Gastrocnemius medialis (tissue), 4 donors: ENCODE measurements around the gene GJC2. TPM values are rescaled to one million over a fixed set of nuclear protein-coding genes. Genes with fewer than 3 reads are reported as not detected.

Experiments used
- ATAC-seq, 2 donors: fragments of 150-250 bp; one replicate each; pipeline ENCODE4 v1.9.1; 2016
- DNase-seq, 2 donors: peaks; one replicate each; pipeline ENCODE4 v3.0.0-alpha.2; 2019
- H3K27ac ChIP-seq, 4 donors: fragments of 200-600 bp; sonication (generic); 1 replicate in 1 of 4; 2 replicates in 3 of 4; pipeline ENCODE4 v1.5.1; 2016 to 2018; ENCODE audit warnings: mild to moderate bottlenecking in 2 of 4, moderate library complexity in 1 of 4
- H3K27me3 ChIP-seq, 3 donors: fragments of 200-600 bp; sonication (generic) in 2 of 3; 1 replicate in 1 of 3; 2 replicates in 2 of 3; pipeline versions ENCODE4 v1.5.1 to v1.6.0; 2016 to 2019; ENCODE audit warnings: mild to moderate bottlenecking in 1 of 3, moderate library complexity in 1 of 3
- H3K36me3 ChIP-seq, 2 donors: fragments of 200-600 bp; sonication (generic) in 1 of 2; one replicate each; pipeline ENCODE4 v1.5.1; 2017 to 2018
- H3K4me1 ChIP-seq, 2 donors: fragments of 200-600 bp; sonication (generic) in 1 of 2; one replicate each; pipeline ENCODE4 v1.5.1; 2016 to 2017; ENCODE audit warnings: mild to moderate bottlenecking in 2 of 2
- H3K4me3 ChIP-seq, 4 donors: fragments of 200-600 bp; sonication (generic) in 3 of 4; 1 replicate in 1 of 4; 2 replicates in 3 of 4; pipeline ENCODE4 v1.5.1; 2016 to 2019; ENCODE audit warnings: mild to moderate bottlenecking in 2 of 4
- H3K9me3 ChIP-seq, 3 donors: fragments of 200-600 bp; sonication (generic) in 2 of 3; 1 replicate in 1 of 3; 2 replicates in 2 of 3; pipeline ENCODE4 v1.5.1; 2016 to 2019
- CTCF ChIP-seq, 5 experiments: fragments of 450-650 bp in 3 of 5; fragments of 200-600 bp in 2 of 5; sonication (generic) in 2 of 5; IDR thresholded peaks in 4 of 5; conservative IDR thresholded peaks in 1 of 5; 1 replicate in 4 of 5; 2 replicates in 1 of 5; pipeline ENCODE4 v1.5.1; 2016 to 2019; ENCODE audit warnings: antibody characterized with exemption in 5 of 5, mild to moderate bottlenecking in 3 of 5, moderate library complexity in 3 of 5
- POLR2A ChIP-seq, 2 donors: fragments of 450-650 bp; IDR thresholded peaks; one replicate each; pipeline ENCODE4 v1.6.1; 2017; ENCODE audit warnings: antibody characterized with exemption in 2 of 2, mild to moderate bottlenecking in 2 of 2, moderate library complexity in 2 of 2
- in situ Hi-C, 4 donors: fragments of 200-750 bp; cut with MboI; loops; one replicate each; pipeline versions ENCODE4 v1.15.0 to v1.8.0; 2017; ENCODE audit warnings: low sequenced_read_pairs in 4 of 4
- intact Hi-C: fragments of 100-400 bp; cut with DNase I; formaldehyde crosslinking; loops from one replicate; pipeline ENCODE4 v1.15.1; 2023; ENCODE audit warnings: low total_unique reads
- total RNA-seq, 4 donors: library from RNA; depleted of rRNA; stranded (reverse); fragments of >200 nt; gene quantifications; one replicate each; pipeline versions ENCODE4 v1.1.0 to v1.2.3, GENCODE V29; 2016

Gene GJC2
- total RNA-seq, 4 donors from 2014 or later, result 0.26 to 0.64 TPM; not detected in 2

- no peak for DNase-seq
- intact Hi-C loops, result no loop called here
- Histone ChIP-seq H3K4me3 (no peak overlapping the region), H3K36me3 (peaks cover 0 to 1% of the 10 kb centered on the region in 2 donors), H3K4me1 (peaks cover 14 to 20% of the 10 kb centered on the region in 2 donors), H3K27ac (no peak overlapping the region), H3K27me3 (no peaks in the 10 kb centered on the region), H3K9me3 (no peaks in the 10 kb centered on the region)
- TF ChIP-seq CTCF (IDR thresholded peaks at IDR 0.05 in 4 of 5, conservative IDR thresholded peaks at IDR 0.05 in 1 of 5), result no peak
- no peak for TF ChIP-seq POLR2A (IDR thresholded peaks at IDR 0.05)
- in situ Hi-C loops, result no loop called here
- ATAC-seq, result no peak
These were observed 37.6 kb upstream of the GJC2 start for GRCh38 chr1:228112167-228112566.

GRCh38 chr1:228112617-228113016, 37.1 kb upstream of the GJC2 start:
- Histone ChIP-seq H3K27me3 (no peaks in the 10 kb centered on the region), H3K27ac (no peak overlapping the region), H3K36me3 (no peaks in the 10 kb centered on the region), H3K4me1 (peaks cover 14 to 20% of the 10 kb centered on the region in 2 donors), H3K9me3 (no peaks in the 10 kb centered on the region), H3K4me3 (no peak overlapping the region)
- no peak for TF ChIP-seq CTCF (IDR thresholded peaks at IDR 0.05 in 4 of 5, conservative IDR thresholded peaks at IDR 0.05 in 1 of 5)
- TF ChIP-seq POLR2A (IDR thresholded peaks at IDR 0.05), result no peak
- no peak for DNase-seq
- in situ Hi-C loops (no loop called here), intact Hi-C loops (no loop called here)
- ATAC-seq, result no peak

GRCh38 chr1:228114827-228115226, 34.9 kb upstream of the GJC2 start:
- no peak for TF ChIP-seq CTCF (IDR thresholded peaks at IDR 0.05 in 4 of 5, conservative IDR thresholded peaks at IDR 0.05 in 1 of 5)
- no peak for TF ChIP-seq POLR2A (IDR thresholded peaks at IDR 0.05)
- in situ Hi-C loops, result no loop called here
- ATAC-seq (no peak), DNase-seq (no peak)
- H3K27me3 ChIP-seq, result no peaks in the 10 kb centered on the region
- peaks cover 5% of the 10 kb centered on the region in 2 donors for H3K4me1 ChIP-seq
- no peak overlapping the region for H3K4me3 ChIP-seq
- H3K36me3 ChIP-seq, result no peaks in the 10 kb centered on the region
- H3K27ac ChIP-seq, result no peak overlapping the region
- H3K9me3 ChIP-seq, result no peaks in the 10 kb centered on the region
- intact Hi-C loops, result no loop called here

GRCh38 chr1:228117335-228117734, 32.4 kb upstream of the GJC2 start:
- ATAC-seq (no peak), DNase-seq (no peak)
- intact Hi-C loops, result no loop called here
- in situ Hi-C loops, result no loop called here
- Histone ChIP-seq H3K27me3 (no peaks in the 10 kb centered on the region), H3K4me1 (no peaks in the 10 kb centered on the region), H3K27ac (no peak overlapping the region), H3K36me3 (no peaks in the 10 kb centered on the region), H3K4me3 (no peak overlapping the region), H3K9me3 (no peaks in the 10 kb centered on the region)
- no peak for TF ChIP-seq CTCF (IDR thresholded peaks at IDR 0.05 in 4 of 5, conservative IDR thresholded peaks at IDR 0.05 in 1 of 5)
- no peak for TF ChIP-seq POLR2A (IDR thresholded peaks at IDR 0.05)

- no peak for ATAC-seq
- intact Hi-C loops, result no loop called here
- no peaks in the 10 kb centered on the region for H3K9me3 ChIP-seq
- no peaks in the 10 kb centered on the region for H3K4me1 ChIP-seq
- TF ChIP-seq CTCF (IDR thresholded peaks at IDR 0.05 in 4 of 5, conservative IDR thresholded peaks at IDR 0.05 in 1 of 5) (no peak), POLR2A (IDR thresholded peaks at IDR 0.05) (no peak)
- H3K4me3 ChIP-seq, result no peak overlapping the region
- H3K36me3 ChIP-seq, result no peaks in the 10 kb centered on the region
- in situ Hi-C loops, result no loop called here
- no peak for DNase-seq
- no peak overlapping the region for H3K27ac ChIP-seq
- H3K27me3 ChIP-seq, result no peaks in the 10 kb centered on the region
These were observed 31.7 kb upstream of the GJC2 start for GRCh38 chr1:228118040-228118439.
